ENCODE data around the gene TRHDE.

The TRHDE gene

DNA sequence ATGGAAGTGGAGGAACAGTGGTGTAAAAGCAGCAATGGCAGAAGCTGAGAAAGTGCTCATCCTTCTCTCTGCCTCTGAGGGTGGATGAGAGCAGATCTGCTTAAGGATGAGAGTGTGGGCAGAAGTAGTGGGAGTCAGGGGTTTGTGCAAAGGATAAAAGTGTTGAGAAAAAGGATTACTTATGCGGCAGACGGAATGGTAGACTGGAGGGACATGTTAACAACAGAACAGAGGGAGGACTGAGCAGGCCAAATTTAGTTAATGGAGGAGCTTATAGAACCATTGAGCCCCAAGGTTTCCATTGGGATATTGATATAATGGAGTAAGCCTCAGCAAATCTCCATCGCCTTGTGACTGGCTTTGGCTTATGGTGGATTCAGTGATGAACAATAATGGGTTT is 25.5 kb downstream of the TRHDE start:
- ChIA-PET CTCF (no interaction called here), POLR2A (ENCODE audit: low non-redundant PET) (no interaction called here)
- DNase-seq (ENCODE audit: low spot score) = no peak
- TF ChIP-seq, protein P1, sequence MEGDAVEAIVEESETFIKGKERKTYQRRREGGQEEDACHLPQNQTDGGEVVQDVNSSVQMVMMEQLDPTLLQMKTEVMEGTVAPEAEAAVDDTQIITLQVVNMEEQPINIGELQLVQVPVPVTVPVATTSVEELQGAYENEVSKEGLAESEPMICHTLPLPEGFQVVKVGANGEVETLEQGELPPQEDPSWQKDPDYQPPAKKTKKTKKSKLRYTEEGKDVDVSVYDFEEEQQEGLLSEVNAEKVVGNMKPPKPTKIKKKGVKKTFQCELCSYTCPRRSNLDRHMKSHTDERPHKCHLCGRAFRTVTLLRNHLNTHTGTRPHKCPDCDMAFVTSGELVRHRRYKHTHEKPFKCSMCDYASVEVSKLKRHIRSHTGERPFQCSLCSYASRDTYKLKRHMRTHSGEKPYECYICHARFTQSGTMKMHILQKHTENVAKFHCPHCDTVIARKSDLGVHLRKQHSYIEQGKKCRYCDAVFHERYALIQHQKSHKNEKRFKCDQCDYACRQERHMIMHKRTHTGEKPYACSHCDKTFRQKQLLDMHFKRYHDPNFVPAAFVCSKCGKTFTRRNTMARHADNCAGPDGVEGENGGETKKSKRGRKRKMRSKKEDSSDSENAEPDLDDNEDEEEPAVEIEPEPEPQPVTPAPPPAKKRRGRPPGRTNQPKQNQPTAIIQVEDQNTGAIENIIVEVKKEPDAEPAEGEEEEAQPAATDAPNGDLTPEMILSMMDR (conservative IDR thresholded peaks at IDR 0.05; ENCODE audit: low read depth) = no peak
- H3K27ac ChIP-seq = no peak overlapping the region

DNA sequence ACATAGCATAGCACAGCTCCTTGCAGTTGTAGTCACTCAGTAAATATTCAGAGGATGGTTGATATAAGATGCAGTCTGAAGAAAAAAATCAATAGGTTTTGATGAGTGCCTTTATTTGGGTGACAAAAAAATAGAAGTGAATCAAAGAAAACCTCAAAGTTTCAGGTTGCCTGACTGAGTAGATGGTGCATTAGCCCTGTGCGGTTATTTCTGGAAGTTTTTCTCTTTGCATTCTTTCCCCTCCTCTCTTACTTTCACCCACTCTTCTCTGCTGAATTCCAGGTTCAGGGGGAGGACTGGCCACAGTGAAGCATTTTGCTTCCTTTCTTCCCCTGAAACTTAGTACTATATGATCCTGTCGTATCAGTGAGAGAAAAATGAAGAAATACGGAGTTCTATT is 28.6 kb downstream of the TRHDE start:
- CTCF ChIA-PET = no interaction called here
- POLR2A ChIA-PET (ENCODE audit: low non-redundant PET) = no interaction called here
- no peak overlapping the region for H3K27ac ChIP-seq
- no peak for DNase-seq (ENCODE audit: low spot score)
- TF ChIP-seq, protein P1 (conservative IDR thresholded peaks at IDR 0.05; ENCODE audit: low read depth) = no peak

DNA sequence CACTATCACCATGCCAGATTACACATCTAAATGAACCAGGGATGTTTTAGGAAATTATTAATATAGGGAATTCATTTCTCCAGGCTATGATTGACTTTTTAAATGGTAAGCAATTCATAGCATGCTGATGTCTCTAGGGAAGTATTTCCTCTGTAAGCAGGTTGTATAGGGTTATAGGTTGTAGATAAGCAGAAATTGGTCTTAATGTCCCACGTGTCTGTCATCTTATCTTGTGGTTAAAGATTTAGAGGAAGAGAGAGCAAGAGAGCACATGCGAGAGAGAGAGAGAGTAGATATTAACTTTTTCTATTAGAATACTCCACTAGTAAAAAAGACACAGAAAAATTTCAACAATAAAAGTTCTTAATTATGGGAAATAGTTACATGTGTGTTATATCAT is 32.6 kb downstream of the TRHDE start:
- ChIA-PET CTCF (no interaction called here), POLR2A (ENCODE audit: low non-redundant PET) (no interaction called here)
- TF ChIP-seq, protein P1 (conservative IDR thresholded peaks at IDR 0.05; ENCODE audit: low read depth) = no peak

DNA sequence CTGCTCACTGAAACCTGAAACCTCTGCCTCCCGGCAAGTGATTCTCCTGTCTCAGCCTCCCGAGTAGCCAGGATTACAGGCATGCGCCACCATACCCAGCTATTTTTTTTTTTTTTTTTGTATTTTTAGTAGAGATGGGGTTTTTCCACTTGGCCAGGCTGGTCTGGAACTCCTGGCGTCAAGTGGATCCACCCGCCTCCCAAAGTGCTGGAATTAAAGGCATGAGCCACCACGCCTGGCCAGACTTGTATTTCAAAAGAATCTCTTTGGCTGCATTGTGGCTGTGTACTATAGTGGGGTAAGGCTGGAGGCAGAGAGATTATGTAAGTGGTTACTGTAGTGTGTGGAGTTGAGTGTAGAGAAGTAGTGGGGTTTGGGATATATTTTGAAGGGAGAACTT is 35.1 kb downstream of the TRHDE start:
- ChIA-PET CTCF (no interaction called here), POLR2A (ENCODE audit: low non-redundant PET) (no interaction called here)
- H3K27ac ChIP-seq = no peak overlapping the region
- TF ChIP-seq, protein P1 (conservative IDR thresholded peaks at IDR 0.05; ENCODE audit: low read depth) = no peak
- no peak for DNase-seq (ENCODE audit: low spot score)

More for the DNA sequence above, 32.6 kb downstream of the TRHDE start:
- DNase-seq (ENCODE audit: low spot score) = no peak
- H3K27ac ChIP-seq = no peak overlapping the region

DNA sequence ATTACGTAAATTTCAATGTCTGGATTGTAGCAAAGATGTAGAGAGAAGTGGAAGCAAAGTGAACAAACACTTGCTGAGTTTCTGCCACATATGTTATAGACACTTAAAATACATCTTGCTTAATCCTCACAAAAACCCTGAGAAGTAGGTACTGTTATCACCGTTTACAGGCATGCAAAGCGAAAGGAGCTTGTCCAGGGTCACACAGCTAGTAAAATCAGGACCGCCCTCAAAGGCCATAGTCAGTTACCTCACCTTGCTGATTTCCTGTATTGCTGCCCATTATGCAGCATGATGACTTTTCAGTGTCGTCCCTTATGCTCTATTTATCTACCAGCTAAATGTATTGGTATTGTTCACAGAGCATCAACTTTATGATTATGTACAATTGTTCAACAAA is 39.8 kb downstream of the TRHDE start:
- ChIA-PET CTCF (no interaction called here), POLR2A (ENCODE audit: low non-redundant PET) (no interaction called here)
- DNase-seq (ENCODE audit: low spot score) = no peak
- H3K27ac ChIP-seq = no peak overlapping the region
- TF ChIP-seq, protein P1 (conservative IDR thresholded peaks at IDR 0.05; ENCODE audit: low read depth) = no peak

DNA sequence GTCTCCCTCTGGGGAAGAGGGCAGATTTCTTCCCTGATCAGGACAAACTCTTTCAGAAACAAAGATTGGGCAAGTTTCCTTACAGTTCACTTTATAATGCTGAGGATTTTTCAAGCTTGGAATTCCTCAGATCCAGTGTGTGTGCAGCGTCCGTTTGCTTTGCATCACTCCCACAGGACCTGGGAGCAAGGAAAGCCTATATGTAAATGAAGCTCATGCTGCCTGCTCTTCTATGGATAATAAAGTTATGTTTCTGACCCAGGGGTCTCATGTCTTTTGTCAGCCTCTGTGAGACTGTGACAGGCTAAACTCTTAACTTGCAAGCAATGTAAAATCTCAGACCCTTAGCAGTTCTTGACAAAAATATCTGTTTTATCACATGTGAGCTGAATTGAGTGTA is 41.6 kb downstream of the TRHDE start:
- H3K27ac ChIP-seq = no peak overlapping the region
- TF ChIP-seq, protein P1 (conservative IDR thresholded peaks at IDR 0.05; ENCODE audit: low read depth) = no peak
- POLR2A ChIA-PET (ENCODE audit: low non-redundant PET) = no interaction called here
- CTCF ChIA-PET = no interaction called here
- no peak for DNase-seq (ENCODE audit: low spot score)

DNA sequence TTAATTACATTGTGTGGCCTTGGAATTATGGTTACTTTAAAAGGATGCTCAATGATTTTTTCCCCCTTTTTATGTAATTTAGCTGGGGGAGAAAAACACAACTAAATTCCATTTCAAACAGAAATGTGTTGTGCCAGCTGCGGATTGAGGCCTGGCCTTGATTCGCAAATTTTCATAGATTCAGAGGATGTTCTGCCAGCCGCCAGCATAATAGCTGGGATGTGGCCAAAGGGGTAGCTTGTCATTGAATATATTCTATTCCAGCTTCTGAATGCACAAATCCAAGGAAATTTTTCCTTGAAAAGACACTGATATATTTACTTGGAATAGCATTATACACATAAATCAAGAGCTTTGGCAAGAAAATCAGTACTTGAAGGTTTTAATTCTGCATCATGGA is 43.7 kb downstream of the TRHDE start:
- no peak overlapping the region for H3K27ac ChIP-seq
- CTCF ChIA-PET = no interaction called here
- DNase-seq (ENCODE audit: low spot score) = no peak
- TF ChIP-seq, protein P1 (conservative IDR thresholded peaks at IDR 0.05; ENCODE audit: low read depth) = no peak
- POLR2A ChIA-PET (ENCODE audit: low non-redundant PET) = no interaction called here

Data from RWPE1 (cell line).